ENCODE results near the gene LIMD2.

DNA sequence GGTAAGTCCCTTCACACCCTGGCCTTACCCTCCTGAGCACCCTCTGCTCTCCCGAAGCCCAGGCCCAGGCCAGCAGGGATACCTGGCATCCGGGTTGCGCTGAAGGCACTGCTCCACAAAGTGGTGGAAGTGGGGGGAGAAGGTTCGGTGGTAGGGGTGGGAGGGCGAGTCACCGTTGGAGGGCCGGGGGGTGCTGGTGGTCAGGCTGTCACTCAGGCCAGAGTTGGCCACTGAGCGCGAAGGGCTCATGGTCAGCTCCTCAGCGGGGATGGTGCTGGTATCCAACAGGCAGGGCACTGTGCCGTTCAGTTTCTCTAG lies 4.3 kb upstream of the LIMD2 start:
- TF ChIP-seq FOXM1 (IDR thresholded peaks at IDR 0.05; ENCODE audit: low read depth) (no peak), SMC3 (IDR thresholded peaks at IDR 0.05; ENCODE audit: low read depth, low read length) (no peak)
- TF ChIP-seq, protein P1, sequence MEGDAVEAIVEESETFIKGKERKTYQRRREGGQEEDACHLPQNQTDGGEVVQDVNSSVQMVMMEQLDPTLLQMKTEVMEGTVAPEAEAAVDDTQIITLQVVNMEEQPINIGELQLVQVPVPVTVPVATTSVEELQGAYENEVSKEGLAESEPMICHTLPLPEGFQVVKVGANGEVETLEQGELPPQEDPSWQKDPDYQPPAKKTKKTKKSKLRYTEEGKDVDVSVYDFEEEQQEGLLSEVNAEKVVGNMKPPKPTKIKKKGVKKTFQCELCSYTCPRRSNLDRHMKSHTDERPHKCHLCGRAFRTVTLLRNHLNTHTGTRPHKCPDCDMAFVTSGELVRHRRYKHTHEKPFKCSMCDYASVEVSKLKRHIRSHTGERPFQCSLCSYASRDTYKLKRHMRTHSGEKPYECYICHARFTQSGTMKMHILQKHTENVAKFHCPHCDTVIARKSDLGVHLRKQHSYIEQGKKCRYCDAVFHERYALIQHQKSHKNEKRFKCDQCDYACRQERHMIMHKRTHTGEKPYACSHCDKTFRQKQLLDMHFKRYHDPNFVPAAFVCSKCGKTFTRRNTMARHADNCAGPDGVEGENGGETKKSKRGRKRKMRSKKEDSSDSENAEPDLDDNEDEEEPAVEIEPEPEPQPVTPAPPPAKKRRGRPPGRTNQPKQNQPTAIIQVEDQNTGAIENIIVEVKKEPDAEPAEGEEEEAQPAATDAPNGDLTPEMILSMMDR (IDR thresholded peaks at IDR 0.05): no peak
- TF ChIP-seq, protein P2, sequence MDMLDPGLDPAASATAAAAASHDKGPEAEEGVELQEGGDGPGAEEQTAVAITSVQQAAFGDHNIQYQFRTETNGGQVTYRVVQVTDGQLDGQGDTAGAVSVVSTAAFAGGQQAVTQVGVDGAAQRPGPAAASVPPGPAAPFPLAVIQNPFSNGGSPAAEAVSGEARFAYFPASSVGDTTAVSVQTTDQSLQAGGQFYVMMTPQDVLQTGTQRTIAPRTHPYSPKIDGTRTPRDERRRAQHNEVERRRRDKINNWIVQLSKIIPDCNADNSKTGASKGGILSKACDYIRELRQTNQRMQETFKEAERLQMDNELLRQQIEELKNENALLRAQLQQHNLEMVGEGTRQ (IDR thresholded peaks at IDR 0.05; ENCODE audit: borderline replicate concordance, low read depth, low read length): no peak

Data from SK-N-SH (cell line).